ENCODE data around the gene ZNF688.

DNA sequence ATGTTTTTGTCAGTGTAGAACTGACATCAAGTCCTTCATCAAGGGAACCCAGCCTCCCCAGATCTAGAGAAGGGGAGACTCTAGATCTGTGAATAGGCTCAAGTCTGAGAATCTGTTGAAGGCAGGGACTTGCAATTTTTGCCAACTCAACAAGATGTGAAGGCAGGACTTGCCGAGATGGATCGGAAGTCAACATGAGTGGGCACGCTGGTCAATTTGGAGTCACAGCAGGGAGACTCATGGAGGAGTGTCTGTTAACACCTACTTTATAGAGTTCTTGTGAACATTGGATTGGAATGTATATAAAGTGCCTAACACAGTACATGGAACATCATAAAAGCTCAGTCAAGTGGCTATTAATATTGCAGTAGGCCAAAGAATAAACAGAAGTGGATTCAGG lies 28.7 kb upstream of the ZNF688 start:
- no peak for TF ChIP-seq POLR2AphosphoS5 (IDR thresholded peaks at IDR 0.05; ENCODE audit: low read depth)
- TF ChIP-seq, protein P1, sequence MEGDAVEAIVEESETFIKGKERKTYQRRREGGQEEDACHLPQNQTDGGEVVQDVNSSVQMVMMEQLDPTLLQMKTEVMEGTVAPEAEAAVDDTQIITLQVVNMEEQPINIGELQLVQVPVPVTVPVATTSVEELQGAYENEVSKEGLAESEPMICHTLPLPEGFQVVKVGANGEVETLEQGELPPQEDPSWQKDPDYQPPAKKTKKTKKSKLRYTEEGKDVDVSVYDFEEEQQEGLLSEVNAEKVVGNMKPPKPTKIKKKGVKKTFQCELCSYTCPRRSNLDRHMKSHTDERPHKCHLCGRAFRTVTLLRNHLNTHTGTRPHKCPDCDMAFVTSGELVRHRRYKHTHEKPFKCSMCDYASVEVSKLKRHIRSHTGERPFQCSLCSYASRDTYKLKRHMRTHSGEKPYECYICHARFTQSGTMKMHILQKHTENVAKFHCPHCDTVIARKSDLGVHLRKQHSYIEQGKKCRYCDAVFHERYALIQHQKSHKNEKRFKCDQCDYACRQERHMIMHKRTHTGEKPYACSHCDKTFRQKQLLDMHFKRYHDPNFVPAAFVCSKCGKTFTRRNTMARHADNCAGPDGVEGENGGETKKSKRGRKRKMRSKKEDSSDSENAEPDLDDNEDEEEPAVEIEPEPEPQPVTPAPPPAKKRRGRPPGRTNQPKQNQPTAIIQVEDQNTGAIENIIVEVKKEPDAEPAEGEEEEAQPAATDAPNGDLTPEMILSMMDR (IDR thresholded peaks at IDR 0.05; ENCODE audit: insufficient read depth, low read length), result no peak
